Measurements from ENCODE around the gene PTPRD. TPM values are rescaled to one million over a fixed set of nuclear protein-coding genes. Genes with fewer than 3 reads are reported as not detected.

The PTPRD gene
- total RNA-seq, 1 experiment from 2014 or later = 0.02 TPM

DNA sequence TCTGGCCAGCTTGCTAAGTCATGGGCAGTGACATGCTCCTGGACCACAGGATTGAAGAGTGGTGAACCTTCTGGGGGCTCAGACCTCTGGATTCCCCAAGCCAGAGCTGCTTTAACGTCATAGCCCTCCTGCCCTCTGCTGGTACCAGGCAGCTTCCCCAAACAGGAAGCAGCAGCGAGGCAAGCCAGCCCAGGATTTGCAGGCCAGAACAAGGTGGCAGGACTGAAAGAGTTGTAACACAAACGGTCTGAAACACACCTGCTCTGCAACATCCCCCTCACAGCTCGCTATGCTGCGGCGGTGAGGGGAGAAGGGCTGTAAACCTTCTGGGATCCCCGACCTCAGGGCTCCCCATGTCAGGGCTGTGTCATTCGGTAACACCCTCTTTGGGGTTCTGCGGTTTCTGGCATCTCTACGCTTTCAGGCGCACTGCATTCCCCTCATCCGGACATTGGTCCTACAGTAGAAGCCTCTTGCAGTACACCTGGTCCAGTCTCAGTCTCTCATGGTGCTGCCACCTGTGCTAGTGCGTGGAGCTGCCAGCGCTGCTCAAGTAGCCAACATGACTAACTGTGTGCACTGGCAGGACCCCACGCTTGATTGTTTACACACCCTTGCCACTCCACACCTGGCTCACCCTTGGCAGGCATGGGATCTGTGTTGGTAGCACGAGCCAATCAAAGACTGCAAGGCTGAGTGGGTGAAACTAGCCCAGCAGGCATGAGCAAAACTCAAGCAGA, 893.3 kb downstream of the PTPRD start:
- no TSS peak for BruUV-seq (replicated peaks)
- Histone ChIP-seq H3K27me3 (ENCODE audit: insufficient read depth, low read length) (no peaks in the 10 kb centered on the region), H3K4me3 (replicated peaks in 1 of 2; ENCODE audit: low read depth in 1 of 2, low read length in 2 of 2) (no peak overlapping the region), H3K4me2 (ENCODE audit: low read length) (no peak overlapping the region), H3K9me3 (ENCODE audit: control insufficient read depth in 1 of 2, insufficient read depth in 1 of 2, low read depth in 1 of 2, low read length in 2 of 2) (peaks cover 0 to 16% of the 10 kb centered on the region in 2 experiments; a peak in 2 of 4 replicates), H3K9ac (ENCODE audit: low read length) (no peak overlapping the region), H3K79me2 (ENCODE audit: insufficient read depth, low read length) (no peaks in the 10 kb centered on the region), H3K9me2 (ENCODE audit: insufficient read depth) (no peaks in the 10 kb centered on the region), H3K36me3 (ENCODE audit: control insufficient read depth in 1 of 2, insufficient read depth in 2 of 2, low read length in 2 of 2) (no peaks in the 10 kb centered on the region), H2AFZ (ENCODE audit: low read depth, low read length, poor library complexity, severe bottlenecking) (no peak overlapping the region), H3K4me1 (ENCODE audit: control insufficient read depth in 1 of 2, insufficient read depth in 2 of 2, low read length in 2 of 2) (no peaks in the 10 kb centered on the region), H4K20me1 (ENCODE audit: insufficient read depth) (no peaks in the 10 kb centered on the region), H3K27ac (ENCODE audit: low read depth, low read length) (no peak overlapping the region)
- intact Hi-C loops (cut with micrococcal nuclease) = no loop called here
- ChIA-PET RAD21 (ENCODE audit: low non-redundant PET in 1 of 2, low total read pairs in 2 of 2, uncharacterized antibody in 2 of 2, unreplicated experiment in 2 of 2) (no interaction called here), CTCF (no interaction called here), POLR2A (no interaction called here)
- no peak for ATAC-seq
- DNase-seq (ENCODE audit: low read depth, low spot score) = no peak
- TF ChIP-seq POLR2A (IDR thresholded peaks at IDR 0.05; ENCODE audit: borderline replicate concordance, extremely low read depth, insufficient read depth, insufficient read length) (no peak), SIN3A (IDR thresholded peaks at IDR 0.05; ENCODE audit: low read depth) (no peak), YY1 (IDR thresholded peaks at IDR 0.05; ENCODE audit: extremely low read depth, insufficient replicate concordance, low read depth, low read length) (no peak), SRF (IDR thresholded peaks at IDR 0.05; ENCODE audit: low read depth) (no peak), EGR1 (IDR thresholded peaks at IDR 0.05; ENCODE audit: low read depth) (no peak), CEBPB (IDR thresholded peaks at IDR 0.05; ENCODE audit: low read depth) (no peak), ZNF274 (IDR thresholded peaks at IDR 0.05; ENCODE audit: low read depth, low read length) (no peak), FOSL1 (IDR thresholded peaks at IDR 0.05; ENCODE audit: low read depth) (no peak), TCF7L2 (IDR thresholded peaks at IDR 0.05; ENCODE audit: borderline replicate concordance, extremely low read depth, insufficient read depth, insufficient read length) (no peak), SP1 (IDR thresholded peaks at IDR 0.05; ENCODE audit: low read depth) (no peak), POLR2AphosphoS5 (IDR thresholded peaks at IDR 0.05; ENCODE audit: low read depth, low read length) (no peak), EZH2 (IDR thresholded peaks at IDR 0.05) (no peak), ZFX (IDR thresholded peaks at IDR 0.05) (no peak)
- TF ChIP-seq, protein P1, sequence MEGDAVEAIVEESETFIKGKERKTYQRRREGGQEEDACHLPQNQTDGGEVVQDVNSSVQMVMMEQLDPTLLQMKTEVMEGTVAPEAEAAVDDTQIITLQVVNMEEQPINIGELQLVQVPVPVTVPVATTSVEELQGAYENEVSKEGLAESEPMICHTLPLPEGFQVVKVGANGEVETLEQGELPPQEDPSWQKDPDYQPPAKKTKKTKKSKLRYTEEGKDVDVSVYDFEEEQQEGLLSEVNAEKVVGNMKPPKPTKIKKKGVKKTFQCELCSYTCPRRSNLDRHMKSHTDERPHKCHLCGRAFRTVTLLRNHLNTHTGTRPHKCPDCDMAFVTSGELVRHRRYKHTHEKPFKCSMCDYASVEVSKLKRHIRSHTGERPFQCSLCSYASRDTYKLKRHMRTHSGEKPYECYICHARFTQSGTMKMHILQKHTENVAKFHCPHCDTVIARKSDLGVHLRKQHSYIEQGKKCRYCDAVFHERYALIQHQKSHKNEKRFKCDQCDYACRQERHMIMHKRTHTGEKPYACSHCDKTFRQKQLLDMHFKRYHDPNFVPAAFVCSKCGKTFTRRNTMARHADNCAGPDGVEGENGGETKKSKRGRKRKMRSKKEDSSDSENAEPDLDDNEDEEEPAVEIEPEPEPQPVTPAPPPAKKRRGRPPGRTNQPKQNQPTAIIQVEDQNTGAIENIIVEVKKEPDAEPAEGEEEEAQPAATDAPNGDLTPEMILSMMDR (IDR thresholded peaks at IDR 0.05 in 2 of 3, conservative IDR thresholded peaks at IDR 0.05 in 1 of 3; ENCODE audit: borderline replicate concordance in 1 of 3, insufficient read depth in 1 of 3, low read depth in 2 of 3, low read length in 2 of 3) = no peak
- TF ChIP-seq, protein P2, sequence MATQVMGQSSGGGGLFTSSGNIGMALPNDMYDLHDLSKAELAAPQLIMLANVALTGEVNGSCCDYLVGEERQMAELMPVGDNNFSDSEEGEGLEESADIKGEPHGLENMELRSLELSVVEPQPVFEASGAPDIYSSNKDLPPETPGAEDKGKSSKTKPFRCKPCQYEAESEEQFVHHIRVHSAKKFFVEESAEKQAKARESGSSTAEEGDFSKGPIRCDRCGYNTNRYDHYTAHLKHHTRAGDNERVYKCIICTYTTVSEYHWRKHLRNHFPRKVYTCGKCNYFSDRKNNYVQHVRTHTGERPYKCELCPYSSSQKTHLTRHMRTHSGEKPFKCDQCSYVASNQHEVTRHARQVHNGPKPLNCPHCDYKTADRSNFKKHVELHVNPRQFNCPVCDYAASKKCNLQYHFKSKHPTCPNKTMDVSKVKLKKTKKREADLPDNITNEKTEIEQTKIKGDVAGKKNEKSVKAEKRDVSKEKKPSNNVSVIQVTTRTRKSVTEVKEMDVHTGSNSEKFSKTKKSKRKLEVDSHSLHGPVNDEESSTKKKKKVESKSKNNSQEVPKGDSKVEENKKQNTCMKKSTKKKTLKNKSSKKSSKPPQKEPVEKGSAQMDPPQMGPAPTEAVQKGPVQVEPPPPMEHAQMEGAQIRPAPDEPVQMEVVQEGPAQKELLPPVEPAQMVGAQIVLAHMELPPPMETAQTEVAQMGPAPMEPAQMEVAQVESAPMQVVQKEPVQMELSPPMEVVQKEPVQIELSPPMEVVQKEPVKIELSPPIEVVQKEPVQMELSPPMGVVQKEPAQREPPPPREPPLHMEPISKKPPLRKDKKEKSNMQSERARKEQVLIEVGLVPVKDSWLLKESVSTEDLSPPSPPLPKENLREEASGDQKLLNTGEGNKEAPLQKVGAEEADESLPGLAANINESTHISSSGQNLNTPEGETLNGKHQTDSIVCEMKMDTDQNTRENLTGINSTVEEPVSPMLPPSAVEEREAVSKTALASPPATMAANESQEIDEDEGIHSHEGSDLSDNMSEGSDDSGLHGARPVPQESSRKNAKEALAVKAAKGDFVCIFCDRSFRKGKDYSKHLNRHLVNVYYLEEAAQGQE (IDR thresholded peaks at IDR 0.05; ENCODE audit: low read depth) = no peak
- TF ChIP-seq, protein P3, sequence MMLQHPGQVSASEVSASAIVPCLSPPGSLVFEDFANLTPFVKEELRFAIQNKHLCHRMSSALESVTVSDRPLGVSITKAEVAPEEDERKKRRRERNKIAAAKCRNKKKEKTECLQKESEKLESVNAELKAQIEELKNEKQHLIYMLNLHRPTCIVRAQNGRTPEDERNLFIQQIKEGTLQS (IDR thresholded peaks at IDR 0.05) = no peak
- TF ChIP-seq, protein P4, sequence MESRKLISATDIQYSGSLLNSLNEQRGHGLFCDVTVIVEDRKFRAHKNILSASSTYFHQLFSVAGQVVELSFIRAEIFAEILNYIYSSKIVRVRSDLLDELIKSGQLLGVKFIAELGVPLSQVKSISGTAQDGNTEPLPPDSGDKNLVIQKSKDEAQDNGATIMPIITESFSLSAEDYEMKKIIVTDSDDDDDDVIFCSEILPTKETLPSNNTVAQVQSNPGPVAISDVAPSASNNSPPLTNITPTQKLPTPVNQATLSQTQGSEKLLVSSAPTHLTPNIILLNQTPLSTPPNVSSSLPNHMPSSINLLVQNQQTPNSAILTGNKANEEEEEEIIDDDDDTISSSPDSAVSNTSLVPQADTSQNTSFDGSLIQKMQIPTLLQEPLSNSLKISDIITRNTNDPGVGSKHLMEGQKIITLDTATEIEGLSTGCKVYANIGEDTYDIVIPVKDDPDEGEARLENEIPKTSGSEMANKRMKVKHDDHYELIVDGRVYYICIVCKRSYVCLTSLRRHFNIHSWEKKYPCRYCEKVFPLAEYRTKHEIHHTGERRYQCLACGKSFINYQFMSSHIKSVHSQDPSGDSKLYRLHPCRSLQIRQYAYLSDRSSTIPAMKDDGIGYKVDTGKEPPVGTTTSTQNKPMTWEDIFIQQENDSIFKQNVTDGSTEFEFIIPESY (IDR thresholded peaks at IDR 0.05; ENCODE audit: extremely low read depth, insufficient replicate concordance, low read length) = no peak
- TF ChIP-seq, protein P5, sequence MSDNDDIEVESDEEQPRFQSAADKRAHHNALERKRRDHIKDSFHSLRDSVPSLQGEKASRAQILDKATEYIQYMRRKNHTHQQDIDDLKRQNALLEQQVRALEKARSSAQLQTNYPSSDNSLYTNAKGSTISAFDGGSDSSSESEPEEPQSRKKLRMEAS (IDR thresholded peaks at IDR 0.05) = no peak
